ENCODE data around the gene C3AR1.

The C3AR1 gene

GRCh38 chr12:8038659-8039114 is 27.5 kb downstream of the C3AR1 start:
- no peak for TF ChIP-seq SNAI2 (CRISPR knock-in tag; IDR thresholded peaks at IDR 0.05)
- TF ChIP-seq CREB5 (CRISPR knock-in tag; IDR thresholded peaks at IDR 0.05; ENCODE audit: low read depth) = no peak
- no peak for TF ChIP-seq ZFP3 (CRISPR knock-in tag; IDR thresholded peaks at IDR 0.05)
- no peak for TF ChIP-seq TCF4 (CRISPR knock-in tag; IDR thresholded peaks at IDR 0.05; ENCODE audit: borderline replicate concordance)
- TF ChIP-seq RARB (CRISPR knock-in tag; IDR thresholded peaks at IDR 0.05) = no peak
- TF ChIP-seq ISL1 (CRISPR knock-in tag; IDR thresholded peaks at IDR 0.05) = no peak
- no peak for TF ChIP-seq CSDC2 (CRISPR knock-in tag; IDR thresholded peaks at IDR 0.05)
- TF ChIP-seq TOX (CRISPR knock-in tag; IDR thresholded peaks at IDR 0.05; ENCODE audit: borderline replicate concordance) = no peak
- TF ChIP-seq ZNF70 (CRISPR knock-in tag; IDR thresholded peaks at IDR 0.05) = no peak
- TF ChIP-seq PPARA (CRISPR knock-in tag; IDR thresholded peaks at IDR 0.05; ENCODE audit: borderline replicate concordance) = no peak
- no peak for TF ChIP-seq ZNF8 (CRISPR knock-in tag; IDR thresholded peaks at IDR 0.05)
- no peak for TF ChIP-seq GLIS3 (CRISPR knock-in tag; IDR thresholded peaks at IDR 0.05)
- no peak for TF ChIP-seq BACH2 (CRISPR knock-in tag; IDR thresholded peaks at IDR 0.05; ENCODE audit: borderline replicate concordance)
- no peak for TF ChIP-seq CSRNP3 (CRISPR knock-in tag; IDR thresholded peaks at IDR 0.05)
- TF ChIP-seq OSR1 (CRISPR knock-in tag; IDR thresholded peaks at IDR 0.05) = no peak
- TF ChIP-seq ESRRG (CRISPR knock-in tag; IDR thresholded peaks at IDR 0.05) = no peak
- TF ChIP-seq ARNTL (CRISPR knock-in tag; IDR thresholded peaks at IDR 0.05; ENCODE audit: borderline replicate concordance, low read depth) = no peak
- no peak for TF ChIP-seq ZNF565 (CRISPR knock-in tag; conservative IDR thresholded peaks at IDR 0.05; ENCODE audit: low read depth)
- ATAC-seq = peak; percentile 96

GRCh38 chr12:8037947-8038346 is 28.2 kb downstream of the C3AR1 start:
- TF ChIP-seq POU6F1 (CRISPR knock-in tag; IDR thresholded peaks at IDR 0.05; ENCODE audit: borderline replicate concordance, low read depth) (no peak), ZFP3 (CRISPR knock-in tag; IDR thresholded peaks at IDR 0.05) (no peak), ESRRG (CRISPR knock-in tag; IDR thresholded peaks at IDR 0.05) (no peak), SNAI2 (CRISPR knock-in tag; IDR thresholded peaks at IDR 0.05) (no peak), CSDC2 (CRISPR knock-in tag; IDR thresholded peaks at IDR 0.05) (no peak), ISL1 (CRISPR knock-in tag; IDR thresholded peaks at IDR 0.05) (no peak), ZNF8 (CRISPR knock-in tag; IDR thresholded peaks at IDR 0.05) (no peak), TSHZ2 (CRISPR knock-in tag; IDR thresholded peaks at IDR 0.05) (no peak), ZNF70 (CRISPR knock-in tag; IDR thresholded peaks at IDR 0.05) (no peak), ZFP30 (CRISPR knock-in tag; IDR thresholded peaks at IDR 0.05) (no peak), ARNTL (CRISPR knock-in tag; IDR thresholded peaks at IDR 0.05; ENCODE audit: borderline replicate concordance, low read depth) (no peak), PPARA (CRISPR knock-in tag; IDR thresholded peaks at IDR 0.05; ENCODE audit: borderline replicate concordance) (no peak)
- no peak for ATAC-seq

- no peak for ATAC-seq
- no peak for TF ChIP-seq ZFP3 (CRISPR knock-in tag; IDR thresholded peaks at IDR 0.05)
- no peak for TF ChIP-seq CREB5 (CRISPR knock-in tag; IDR thresholded peaks at IDR 0.05; ENCODE audit: low read depth)
- TF ChIP-seq TSHZ2 (CRISPR knock-in tag; IDR thresholded peaks at IDR 0.05) = no peak
- TF ChIP-seq ZNF8 (CRISPR knock-in tag; IDR thresholded peaks at IDR 0.05) = no peak
- TF ChIP-seq ZFP30 (CRISPR knock-in tag; IDR thresholded peaks at IDR 0.05) = no peak
- no peak for TF ChIP-seq GLIS3 (CRISPR knock-in tag; IDR thresholded peaks at IDR 0.05)
- TF ChIP-seq BACH2 (CRISPR knock-in tag; IDR thresholded peaks at IDR 0.05; ENCODE audit: borderline replicate concordance) = no peak
- TF ChIP-seq ZNF70 (CRISPR knock-in tag; IDR thresholded peaks at IDR 0.05) = no peak
Measured at GRCh38 chr12:8037046-8037663, 29.0 kb downstream of the C3AR1 start.

All from SK-N-SH treated with all-trans-retinoic acid at 6 μM for 48 hours (cell line).